Stimulated activated CD4-positive, alpha-beta T cell treated with anti-CD3 and anti-CD28 coated beads, Interleukin-2, amount 100 ng/mL, for 48 hours (primary cell): ENCODE measurements around the gene PCDH17.
A peak's percentile ranks its signal among the peaks of the same experiment; 100 is the strongest.

Experiments used
- DNase-seq, 2 donors: peaks; one replicate each; pipeline ENCODE4 v3.0.0-alpha.2; 2020

The PCDH17 gene

GRCh38 chr13:57631596-57632275, at the start of gene PCDH17:
Gene PCDH17 (plus strand): TSS chr13:57631744. CDS start chr13:57632547, 803 bp downstream.
- peak in 1 of 2 donors; percentile 0 for DNase-seq

- no peak for DNase-seq
Measured at GRCh38 chr13:57582032-57582431, 49.5 kb upstream of the PCDH17 start.

- DNase-seq, result no peak
Measured at GRCh38 chr13:57583529-57583928, 48.0 kb upstream of the PCDH17 start.

- DNase-seq, result no peak
Measured at GRCh38 chr13:57588639-57589038, 42.9 kb upstream of the PCDH17 start.

GRCh38 chr13:57595775-57596174, 35.8 kb upstream of the PCDH17 start:
- DNase-seq, result no peak

GRCh38 chr13:57601536-57601935, 30.0 kb upstream of the PCDH17 start:
- DNase-seq, result no peak

- no peak for DNase-seq
Measured at GRCh38 chr13:57604442-57604841, 27.1 kb upstream of the PCDH17 start.

GRCh38 chr13:57611969-57612368, 19.6 kb upstream of the PCDH17 start:
- DNase-seq, result no peak

- no peak for DNase-seq
Measured at GRCh38 chr13:57612568-57612967, 19.0 kb upstream of the PCDH17 start.

GRCh38 chr13:57624565-57625435, 6.7 kb upstream of the PCDH17 start:
- peak in 1 of 2 donors; percentile 4 for DNase-seq

GRCh38 chr13:57627663-57628062, 3.9 kb upstream of the PCDH17 start:
- DNase-seq, result no peak

GRCh38 chr13:57629391-57629804, 2.1 kb upstream of the PCDH17 start:
- DNase-seq, result no peak

GRCh38 chr13:57629821-57630235, 1.7 kb upstream of the PCDH17 start:
- DNase-seq, result peak in 1 of 2 donors; percentile 34

- DNase-seq, result peak in 1 of 2 donors; percentile 0
Measured at GRCh38 chr13:57630661-57631595, 616 bp upstream of the PCDH17 start.

GRCh38 chr13:57632276-57633140, 964 bp downstream of the PCDH17 start:
- DNase-seq, result no peak

- no peak for DNase-seq
Measured at GRCh38 chr13:57633141-57633949, 1.8 kb downstream of the PCDH17 start.

- DNase-seq, result no peak
Measured at GRCh38 chr13:57633950-57634838, 2.6 kb downstream of the PCDH17 start.

GRCh38 chr13:57634839-57635165, 3.3 kb downstream of the PCDH17 start:
- DNase-seq, result no peak

GRCh38 chr13:57635541-57636085, 4.1 kb downstream of the PCDH17 start:
- no peak for DNase-seq

GRCh38 chr13:57636816-57637215, 5.3 kb downstream of the PCDH17 start:
- DNase-seq, result no peak
